Caco-2 (cell line): ENCODE results near the gene DNPEP. TPM values are rescaled to one million over a fixed set of nuclear protein-coding genes. Genes with fewer than 3 reads are reported as not detected.

Source experiments
- BruUV-seq: library from RNA; stranded (reverse); fragments of 400-500 nt; replicated peaks from 2 replicates; lab custom pipeline; 2021; lab: Mats Ljungman, UMichigan
- CTCF ChIA-PET: fragments of 300-600 bp; sonication (Branson Sonifier 250); formaldehyde crosslinking; loops from one replicate; lab custom pipeline; 2022; ENCODE audit warnings: antibody characterized with exemption; lab: Charles Lee
- POLR2A ChIA-PET: fragments of 300-600 bp; sonication (Branson Sonifier 250); formaldehyde crosslinking; loops from one replicate; lab custom pipeline; 2022; ENCODE audit warnings: antibody characterized with exemption; lab: Charles Lee
- DNase-seq, 2 experiments: peaks; one replicate each; pipeline versions ENCODE4 v3.0.0 to v3.0.0-alpha.2; 2020 to 2022
- H3K27me3 ChIP-seq: replicated peaks from 2 replicates; pipeline ENCODE4 v1.6.0; 2011; ENCODE audit warnings: low read length; ENCODE audit not compliant: control insufficient read depth, insufficient read depth
- H3K36me3 ChIP-seq: 2 replicates; pipeline ENCODE4 v1.5.1; 2011; ENCODE audit warnings: low read length; ENCODE audit not compliant: control insufficient read depth, insufficient read depth
- H3K4me1 ChIP-seq: fragments of 250-450 bp; sonication (Bioruptor Pico); 2 replicates; pipeline ENCODE4 v1.5.1; 2020; ENCODE audit warnings: mild to moderate bottlenecking
- H3K4me3 ChIP-seq: 2 replicates; pipeline ENCODE4 v1.5.1; 2011; ENCODE audit warnings: low read depth, mild to moderate bottlenecking, control low read depth, low read length
- H3K9me3 ChIP-seq: fragments of 250-450 bp; sonication (Bioruptor Pico); 2 replicates; pipeline ENCODE4 v1.5.1; 2020; ENCODE audit warnings: mild to moderate bottlenecking, moderate library complexity
- H3K27ac Mint-ChIP-seq: one replicate; pipeline ENCODE4 v1.8.0; 2022; ENCODE audit warnings: mixed read lengths; ENCODE audit not compliant: unreplicated experiment
- H3K27me3 Mint-ChIP-seq: one replicate; pipeline ENCODE4 v1.8.0; 2022; ENCODE audit warnings: mixed read lengths; ENCODE audit not compliant: insufficient read depth, unreplicated experiment
- H3K36me3 Mint-ChIP-seq: one replicate; pipeline ENCODE4 v1.8.0; 2022; ENCODE audit warnings: mild to moderate bottlenecking, mixed read lengths; ENCODE audit not compliant: insufficient read depth, unreplicated experiment
- H3K4me1 Mint-ChIP-seq: one replicate; pipeline ENCODE4 v1.8.0; 2022; ENCODE audit warnings: low read depth, mixed read lengths; ENCODE audit not compliant: unreplicated experiment
- H3K4me3 Mint-ChIP-seq: one replicate; pipeline ENCODE4 v1.8.0; 2022; ENCODE audit warnings: mild to moderate bottlenecking, moderate library complexity, mixed read lengths; ENCODE audit not compliant: unreplicated experiment
- H3K9me3 Mint-ChIP-seq: one replicate; pipeline ENCODE4 v1.8.0; 2022; ENCODE audit warnings: mixed read lengths; ENCODE audit not compliant: unreplicated experiment
- intact Hi-C: fragments of 100-400 bp; cut with micrococcal nuclease; formaldehyde crosslinking; loops from one replicate; pipeline ENCODE4 v1.10.0; 2022; ENCODE audit not compliant: unreplicated experiment
- total RNA-seq: library from RNA; stranded (reverse); gene quantifications from 2 replicates; pipeline ENCODE4 v1.2.3, GENCODE V29; 2022
- TF ChIP-seq, protein P1 (sequence below), 2 experiments: fragments of 200-600 bp in 1 of 2; IDR thresholded peaks; 1 replicate in 1 of 2; 2 replicates in 1 of 2; pipeline versions ENCODE4 v1.5.1 to v1.8.0; 2011 to 2022; ENCODE audit warnings: antibody characterized with exemption in 1 of 2, control low read depth in 1 of 2, inconsistent platforms in 1 of 2, low read depth in 1 of 2, low read length in 1 of 2, mild to moderate bottlenecking in 1 of 2, moderate library complexity in 1 of 2; ENCODE audit not compliant: insufficient read depth in 1 of 2, severe bottlenecking in 1 of 2, unreplicated experiment in 1 of 2

DNPEP gene
- total RNA-seq, 1 experiment from 2014 or later, result 102 TPM

- no peaks in the 10 kb centered on the region for H3K9me3 Mint-ChIP-seq
- no peaks in the 10 kb centered on the region for H3K4me1 Mint-ChIP-seq
- H3K4me3 ChIP-seq, result no peak overlapping the region
- H3K27me3 ChIP-seq, result no peaks in the 10 kb centered on the region
- intact Hi-C loops, result no loop called here
- H3K36me3 Mint-ChIP-seq, result no peaks in the 10 kb centered on the region
- no peaks in the 10 kb centered on the region for H3K36me3 ChIP-seq
- ChIA-PET CTCF (no interaction called here), POLR2A (no interaction called here)
- H3K27me3 Mint-ChIP-seq, result no peaks in the 10 kb centered on the region
- no peak for DNase-seq
- H3K27ac Mint-ChIP-seq, result no peak overlapping the region
- TF ChIP-seq, protein P1, sequence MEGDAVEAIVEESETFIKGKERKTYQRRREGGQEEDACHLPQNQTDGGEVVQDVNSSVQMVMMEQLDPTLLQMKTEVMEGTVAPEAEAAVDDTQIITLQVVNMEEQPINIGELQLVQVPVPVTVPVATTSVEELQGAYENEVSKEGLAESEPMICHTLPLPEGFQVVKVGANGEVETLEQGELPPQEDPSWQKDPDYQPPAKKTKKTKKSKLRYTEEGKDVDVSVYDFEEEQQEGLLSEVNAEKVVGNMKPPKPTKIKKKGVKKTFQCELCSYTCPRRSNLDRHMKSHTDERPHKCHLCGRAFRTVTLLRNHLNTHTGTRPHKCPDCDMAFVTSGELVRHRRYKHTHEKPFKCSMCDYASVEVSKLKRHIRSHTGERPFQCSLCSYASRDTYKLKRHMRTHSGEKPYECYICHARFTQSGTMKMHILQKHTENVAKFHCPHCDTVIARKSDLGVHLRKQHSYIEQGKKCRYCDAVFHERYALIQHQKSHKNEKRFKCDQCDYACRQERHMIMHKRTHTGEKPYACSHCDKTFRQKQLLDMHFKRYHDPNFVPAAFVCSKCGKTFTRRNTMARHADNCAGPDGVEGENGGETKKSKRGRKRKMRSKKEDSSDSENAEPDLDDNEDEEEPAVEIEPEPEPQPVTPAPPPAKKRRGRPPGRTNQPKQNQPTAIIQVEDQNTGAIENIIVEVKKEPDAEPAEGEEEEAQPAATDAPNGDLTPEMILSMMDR (IDR thresholded peaks at IDR 0.05; ENCODE audit: insufficient read depth in 1 of 2, low read depth in 1 of 2, low read length in 1 of 2, severe bottlenecking in 1 of 2, unreplicated experiment in 1 of 2), result no peak
- no peaks in the 10 kb centered on the region for H3K9me3 ChIP-seq
- peaks cover 5% of the 10 kb centered on the region; the same call in 1 of the 2 replicates for H3K4me1 ChIP-seq
- H3K4me3 Mint-ChIP-seq, result no peak overlapping the region
- no TSS peak for BruUV-seq
These were observed 5.0 kb upstream of the DNPEP start for GRCh38 chr2:219392754-219393153.

DNA sequence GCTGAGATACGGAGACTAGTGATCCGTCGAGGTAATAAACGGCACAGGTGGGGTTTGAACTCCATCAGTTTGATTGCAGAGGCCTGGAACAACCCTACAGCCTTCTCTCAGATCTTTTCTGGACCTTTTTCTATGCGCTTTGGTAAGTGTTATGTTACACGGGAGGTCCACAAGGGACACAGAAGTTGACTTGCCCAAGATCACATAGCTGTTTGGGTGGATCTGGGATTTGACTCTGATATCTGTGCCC, 1.1 kb upstream of the DNPEP start:
- H3K36me3 ChIP-seq, result peaks cover 8% of the 10 kb centered on the region
- Mint-ChIP-seq H3K4me3 (peak overlapping the region; percentile 96), H3K9me3 (no peaks in the 10 kb centered on the region), H3K27ac (peak overlapping the region; percentile 39), H3K4me1 (no peaks in the 10 kb centered on the region), H3K27me3 (no peaks in the 10 kb centered on the region), H3K36me3 (peaks cover 30% of the 10 kb centered on the region)
- peaks cover 15% of the 10 kb centered on the region for H3K4me1 ChIP-seq
- intact Hi-C loops, result loop anchor here (1.0 to 5.0 kb wide), 5 partner anchors 10 to 172 kb away; partner anchors contain the start of genes ABCB6 and GMPPA
- no peak for DNase-seq
- TF ChIP-seq, protein P1 (IDR thresholded peaks at IDR 0.05; ENCODE audit: insufficient read depth in 1 of 2, low read depth in 1 of 2, low read length in 1 of 2, severe bottlenecking in 1 of 2, unreplicated experiment in 1 of 2), result no peak
- H3K4me3 ChIP-seq, result peak overlapping the region; percentile 42
- BruUV-seq, result TSS peak; percentile 95
- no peaks in the 10 kb centered on the region for H3K9me3 ChIP-seq
- ChIA-PET POLR2A (interaction anchor here (0.6 to 1.9 kb wide), 4 partner anchors 10 to 330 kb away, joined by 3 to 9 read pairs (median 8); partner anchors contain the start of genes GMPPA and STK11IP), CTCF (interaction anchor here (0.5 to 2.5 kb wide), 16 partner anchors 9 to 1093 kb away, joined by 3 to 29 read pairs (median 6); partner anchors contain the start of genes CHPF, GMPPA, STK11IP and TMEM198)
- H3K27me3 ChIP-seq, result no peaks in the 10 kb centered on the region

- no peaks in the 10 kb centered on the region for H3K4me1 Mint-ChIP-seq
- H3K9me3 Mint-ChIP-seq, result no peaks in the 10 kb centered on the region
- POLR2A ChIA-PET, result interaction anchor here (0.5 to 1.9 kb wide), 25 partner anchors 9 to 1825 kb away, joined by 3 to 10 read pairs (median 5); partner anchors contain the start of genes ABCB6, CNPPD1, GMPPA and STK11IP
These were observed 602 bp upstream of the DNPEP start for GRCh38 chr2:219388121-219388906.

More at GRCh38 chr2:219388121-219388906, 602 bp upstream of the DNPEP start:
- H3K27ac Mint-ChIP-seq, result peak overlapping the region; percentile 94
- H3K4me1 ChIP-seq, result peaks cover 15% of the 10 kb centered on the region
- H3K4me3 Mint-ChIP-seq, result peak overlapping the region; percentile 96
- H3K36me3 Mint-ChIP-seq, result peaks cover 31% of the 10 kb centered on the region
- H3K4me3 ChIP-seq, result peak overlapping the region; percentile 42
- H3K27me3 ChIP-seq, result no peaks in the 10 kb centered on the region
- no TSS peak for BruUV-seq
- H3K36me3 ChIP-seq, result peaks cover 8% of the 10 kb centered on the region
- TF ChIP-seq, protein P1 (IDR thresholded peaks at IDR 0.05; ENCODE audit: insufficient read depth in 1 of 2, low read depth in 1 of 2, low read length in 1 of 2, severe bottlenecking in 1 of 2, unreplicated experiment in 1 of 2), result peak; percentile 32 to 60
- intact Hi-C loops, result loop anchor here (1.0 to 5.0 kb wide), 5 partner anchors 11 to 171 kb away; partner anchors contain the start of genes ABCB6 and GMPPA
- CTCF ChIA-PET, result interaction anchor here (0.5 to 2.5 kb wide), 36 partner anchors 10 to 1779 kb away, joined by 3 to 29 read pairs (median 5); partner anchors contain the start of genes CHPF, GMPPA, NHEJ1 and STK11IP
- no peaks in the 10 kb centered on the region for H3K9me3 ChIP-seq
- DNase-seq, result peak; percentile 98
- H3K27me3 Mint-ChIP-seq, result no peaks in the 10 kb centered on the region
